Activated naive CD4-positive, alpha-beta T cell treated with anti-CD3 and anti-CD28 coated beads, Interleukin-2, amount 50 U/mL, for 72 hours (primary cell): ENCODE results near the gene PLEKHG2. TPM values are rescaled to one million over a fixed set of nuclear protein-coding genes. Genes with fewer than 3 reads are reported as not detected.

ENCODE experiments used
- ATAC-seq, 2 donors: fragments of 150-1000 bp; cut with Tn5 transposase; 2 replicates each; pipeline ENCODE4 v1.10.0; 2021; ENCODE audit warnings: mild to moderate bottlenecking in 2 of 2, moderate library complexity in 2 of 2
- DNase-seq, 2 donors: peaks; one replicate each; pipeline ENCODE4 v3.0.0; 2021 to 2022; ENCODE audit warnings: low spot score in 2 of 2
- H3K27ac Mint-ChIP-seq, 2 donors: one replicate each; pipeline ENCODE4 v1.8.0; 2022; ENCODE audit warnings: mild to moderate bottlenecking in 2 of 2, mixed read lengths in 2 of 2
- H3K36me3 Mint-ChIP-seq, 2 donors: one replicate each; pipeline ENCODE4 v1.8.0; 2022; ENCODE audit warnings: mixed read lengths in 2 of 2
- H3K9me3 Mint-ChIP-seq, 2 donors: one replicate each; pipeline ENCODE4 v1.8.0; 2022; ENCODE audit warnings: mixed read lengths in 2 of 2
- total RNA-seq, 2 donors: library from RNA; stranded (reverse); gene quantifications; one replicate each; pipeline ENCODE4 v1.2.3, GENCODE V29; 2022

Gene PLEKHG2
- total RNA-seq, 2 donors from 2014 or later = 52.4 to 55.6 TPM

GRCh38 chr19:39426170-39426569 is 13.7 kb downstream of the PLEKHG2 start:
- H3K36me3 Mint-ChIP-seq = no peaks in the 10 kb centered on the region
- ATAC-seq (no peak), DNase-seq (no peak)
- no peak overlapping the region for H3K27ac Mint-ChIP-seq
- no peaks in the 10 kb centered on the region for H3K9me3 Mint-ChIP-seq

GRCh38 chr19:39427707-39428106 is 15.2 kb downstream of the PLEKHG2 start:
- DNase-seq (no peak), ATAC-seq (no peak)
- no peaks in the 10 kb centered on the region for H3K9me3 Mint-ChIP-seq
- peak overlapping the region in 1 of 2 donors; percentile 35 for H3K27ac Mint-ChIP-seq
- peaks cover 3 to 5% of the 10 kb centered on the region in 2 donors for H3K36me3 Mint-ChIP-seq

- peak in 1 of 2 donors; percentile 3 for ATAC-seq
These were observed 16.0 kb downstream of the PLEKHG2 start for GRCh38 chr19:39428283-39429112.

GRCh38 chr19:39430675-39431593 is 18.5 kb downstream of the PLEKHG2 start:
- peaks cover 32 to 34% of the 10 kb centered on the region in 2 donors for H3K36me3 Mint-ChIP-seq
- no peaks in the 10 kb centered on the region for H3K9me3 Mint-ChIP-seq
- H3K27ac Mint-ChIP-seq = peak overlapping the region; percentile 96 to 98
- ATAC-seq = peak; percentile 75 to 76
- DNase-seq = peak; percentile 69 to 83

More at GRCh38 chr19:39428283-39429112, 16.0 kb downstream of the PLEKHG2 start:
- Mint-ChIP-seq H3K27ac (peak overlapping the region; percentile 50 to 96), H3K36me3 (peaks cover 11 to 13% of the 10 kb centered on the region in 2 donors), H3K9me3 (no peaks in the 10 kb centered on the region)
- DNase-seq = no peak

GRCh38 chr19:39432677-39433025 is 20.2 kb downstream of the PLEKHG2 start:
- peak overlapping the region; percentile 96 to 100 for H3K27ac Mint-ChIP-seq
- no peaks in the 10 kb centered on the region for H3K9me3 Mint-ChIP-seq
- peaks cover 35 to 38% of the 10 kb centered on the region in 2 donors for H3K36me3 Mint-ChIP-seq
- ATAC-seq = no peak
- no peak for DNase-seq

- Mint-ChIP-seq H3K9me3 (no peaks in the 10 kb centered on the region), H3K36me3 (peaks cover 35 to 38% of the 10 kb centered on the region in 2 donors), H3K27ac (peak overlapping the region; percentile 96 to 100)
- no peak for DNase-seq
- ATAC-seq = no peak
These were observed 21.1 kb downstream of the PLEKHG2 start for GRCh38 chr19:39433480-39434079.

- ATAC-seq = no peak
- H3K27ac Mint-ChIP-seq = peak overlapping the region; percentile 96 to 100
These were observed 21.9 kb downstream of the PLEKHG2 start for GRCh38 chr19:39434123-39435076.

GRCh38 chr19:39435499-39436349 is 23.3 kb downstream of the PLEKHG2 start, which contains the start of gene RPS16:
Gene RPS16 (minus strand): TSS chr19:39435949. CDS start chr19:39435895, 54 bp downstream.
- peak; percentile 99 for DNase-seq
- peak; percentile 93 to 94 for ATAC-seq
- H3K36me3 Mint-ChIP-seq = peaks cover 35 to 38% of the 10 kb centered on the region in 2 donors
- H3K9me3 Mint-ChIP-seq = no peaks in the 10 kb centered on the region
- peak within 1 kb of the TSS; percentile 96 to 100 for H3K27ac Mint-ChIP-seq

More at GRCh38 chr19:39434123-39435076, 21.9 kb downstream of the PLEKHG2 start:
- no peak for DNase-seq
- Mint-ChIP-seq H3K9me3 (no peaks in the 10 kb centered on the region), H3K36me3 (peaks cover 35 to 38% of the 10 kb centered on the region in 2 donors)

- no peak for DNase-seq
- H3K36me3 Mint-ChIP-seq = peaks cover 35 to 38% of the 10 kb centered on the region in 2 donors
- no peaks in the 10 kb centered on the region for H3K9me3 Mint-ChIP-seq
- ATAC-seq = no peak
- H3K27ac Mint-ChIP-seq = peak overlapping the region; percentile 96 to 100
These were observed 23.9 kb downstream of the PLEKHG2 start for GRCh38 chr19:39436350-39436716.

GRCh38 chr19:39438270-39438934 is 25.9 kb downstream of the PLEKHG2 start:
- H3K9me3 Mint-ChIP-seq = no peaks in the 10 kb centered on the region
- peaks cover 23 to 28% of the 10 kb centered on the region in 2 donors for H3K36me3 Mint-ChIP-seq
- DNase-seq = no peak
- ATAC-seq = no peak
- H3K27ac Mint-ChIP-seq = no peak overlapping the region

- no peak for ATAC-seq
- Mint-ChIP-seq H3K27ac (peak overlapping the region; percentile 97 to 99), H3K9me3 (no peaks in the 10 kb centered on the region), H3K36me3 (peaks cover 28 to 48% of the 10 kb centered on the region in 2 donors)
- DNase-seq = no peak
These were observed 32.2 kb downstream of the PLEKHG2 start for GRCh38 chr19:39444598-39445195.

GRCh38 chr19:39445196-39446111 is 33.0 kb downstream of the PLEKHG2 start, which contains the start of gene SUPT5H:
Gene SUPT5H (plus strand): TSS chr19:39445582. CDS start chr19:39445891, 309 bp downstream.
- Mint-ChIP-seq H3K36me3 (peaks cover 28 to 50% of the 10 kb centered on the region in 2 donors), H3K27ac (peak within 1 kb of the TSS; percentile 97 to 99), H3K9me3 (no peaks in the 10 kb centered on the region)
- peak; percentile 88 to 92 for ATAC-seq
- DNase-seq = peak; percentile 95 to 97
